MM.1S (cell line): ENCODE data around the gene NAGLU.
A peak's percentile ranks its signal among the peaks of the same experiment; 100 is the strongest.

Experiments used
- DNase-seq: peaks from one replicate; pipeline ENCODE4 v3.0.0-alpha.2; 2015
- H2AFZ ChIP-seq: fragments of 300-600 bp; sonication (generic); 2 replicates; pipeline ENCODE4 v1.6.0; 2016; ENCODE audit warnings: antibody characterized with exemption, low read length
- H3F3A ChIP-seq: fragments of 300-600 bp; sonication (generic); 2 replicates; pipeline ENCODE4 v1.6.1; 2016; ENCODE audit warnings: mild to moderate bottlenecking, antibody characterized with exemption, low read length, moderate library complexity, mixed read lengths; ENCODE audit not compliant: insufficient read depth
- H3K27ac ChIP-seq: fragments of 300-600 bp; sonication (generic); 2 replicates; pipeline ENCODE4 v1.5.1; 2016; ENCODE audit warnings: mild to moderate bottlenecking, low read length
- H3K27me3 ChIP-seq: fragments of 300-600 bp; sonication (generic); replicated peaks from 2 replicates; pipeline ENCODE4 v1.6.0; 2016; ENCODE audit warnings: low read length; ENCODE audit not compliant: insufficient read depth
- H3K36me3 ChIP-seq: fragments of 300-600 bp; sonication (generic); replicated peaks from 2 replicates; pipeline ENCODE4 v1.6.1; 2016; ENCODE audit warnings: mild to moderate bottlenecking, low read length, mixed read lengths; ENCODE audit not compliant: insufficient read depth
- H3K4me1 ChIP-seq: fragments of 300-600 bp; sonication (generic); 2 replicates; pipeline ENCODE4 v1.6.1; 2016; ENCODE audit warnings: low read length, mixed read lengths
- H3K4me2 ChIP-seq: fragments of 300-600 bp; sonication (generic); 2 replicates; pipeline ENCODE4 v1.6.0; 2016; ENCODE audit warnings: low read depth, low read length
- H3K4me3 ChIP-seq: fragments of 300-600 bp; sonication (generic); 2 replicates; pipeline ENCODE4 v1.5.1; 2016; ENCODE audit warnings: low read length, mixed read lengths
- H3K79me2 ChIP-seq: fragments of 300-600 bp; sonication (generic); 2 replicates; pipeline ENCODE4 v1.6.1; 2016; ENCODE audit warnings: mixed run types, low read length, mixed read lengths
- H3K9ac ChIP-seq: fragments of 300-600 bp; sonication (generic); 2 replicates; pipeline ENCODE4 v1.6.1; 2016; ENCODE audit warnings: low read length, mixed read lengths
- H3K9me2 ChIP-seq: fragments of 300-600 bp; sonication (generic); replicated peaks from 2 replicates; pipeline ENCODE4 v1.6.1; 2016; ENCODE audit warnings: mild to moderate bottlenecking, low read length, mixed read lengths; ENCODE audit not compliant: insufficient read depth
- H3K9me3 ChIP-seq: fragments of 300-600 bp; sonication (generic); replicated peaks from 2 replicates; pipeline ENCODE4 v1.6.1; 2016; ENCODE audit warnings: mild to moderate bottlenecking, low read length, mixed read lengths; ENCODE audit not compliant: insufficient read depth
- H4K20me1 ChIP-seq: fragments of 300-600 bp; sonication (generic); 2 replicates; pipeline ENCODE4 v1.6.1; 2016; ENCODE audit warnings: mild to moderate bottlenecking, low read length, moderate library complexity, mixed read lengths; ENCODE audit not compliant: insufficient read depth
- EZH2 ChIP-seq: fragments of 300-600 bp; sonication (generic); optimal IDR thresholded peaks from 2 replicates; pipeline ENCODE3; 2017; ENCODE audit warnings: low read depth, mild to moderate bottlenecking, antibody characterized with exemption, low read length, mixed read lengths
- EZH2phosphoT487 ChIP-seq: fragments of 300-600 bp; sonication (generic); IDR thresholded peaks from 2 replicates; pipeline ENCODE4 v1.6.1; 2018; ENCODE audit warnings: antibody characterized with exemption, low read length
- TF ChIP-seq, protein P1 (sequence below): fragments of 300-600 bp; sonication (generic); IDR thresholded peaks from 2 replicates; pipeline ENCODE4 v1.5.1; 2016; ENCODE audit warnings: antibody characterized with exemption, low read length, mixed read lengths

Gene NAGLU

DNA sequence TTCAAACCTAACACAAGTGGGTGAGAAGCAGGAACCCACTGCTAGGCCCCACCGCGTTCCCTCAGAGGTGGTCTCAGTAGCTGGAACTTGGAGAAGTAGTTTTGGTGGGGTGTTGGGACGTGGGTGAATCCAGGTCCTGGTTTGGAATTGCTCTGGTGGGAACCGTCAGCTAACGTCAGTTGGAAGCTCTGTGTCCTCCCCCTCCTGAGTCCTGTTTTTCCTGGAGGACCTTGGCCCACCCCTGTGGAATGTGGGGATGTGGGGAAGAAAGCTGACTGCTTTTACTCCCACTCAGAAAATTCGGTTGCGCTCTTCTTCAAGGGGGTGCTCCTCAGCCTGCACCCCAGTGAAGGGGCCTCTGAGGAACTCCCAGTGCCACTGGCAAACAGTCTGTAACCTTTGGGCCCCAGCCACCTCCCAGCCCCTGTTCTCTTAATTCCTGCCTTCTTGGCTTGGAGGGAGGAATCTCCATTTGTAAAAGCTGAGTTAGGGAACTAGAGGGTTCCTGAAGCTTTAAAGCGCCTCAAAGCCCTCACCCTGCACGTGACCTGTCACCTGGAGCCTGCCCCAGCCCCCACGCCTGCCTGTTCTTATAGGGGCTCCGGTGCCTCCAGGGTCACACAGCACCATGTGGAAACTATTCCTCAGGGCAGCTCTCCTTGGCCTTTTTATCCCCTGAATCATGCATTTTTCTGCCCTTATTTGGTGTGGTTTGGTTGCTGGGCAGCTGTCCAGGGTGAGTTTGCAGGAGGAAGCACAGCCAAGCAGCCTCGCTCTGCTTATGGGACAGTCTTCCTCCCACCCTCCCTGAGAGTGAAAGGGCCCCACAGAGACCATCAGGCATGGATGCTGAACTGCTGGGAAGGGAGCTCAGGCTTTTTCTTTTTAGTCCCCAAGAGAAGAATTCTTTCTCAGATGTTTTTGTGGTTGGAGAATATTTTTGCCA is 16.2 kb upstream of the NAGLU start:
- H2AFZ ChIP-seq, result no peak overlapping the region
- H3K36me3 ChIP-seq, result no peaks in the 10 kb centered on the region
- no peak for DNase-seq
- no peak overlapping the region for H3K27ac ChIP-seq
- no peak overlapping the region for H3K4me3 ChIP-seq
- H3K9me2 ChIP-seq, result no peaks in the 10 kb centered on the region
- no peaks in the 10 kb centered on the region for H3F3A ChIP-seq
- no peaks in the 10 kb centered on the region for H3K4me1 ChIP-seq
- H3K27me3 ChIP-seq, result no peaks in the 10 kb centered on the region
- no peaks in the 10 kb centered on the region for H4K20me1 ChIP-seq
- H3K9ac ChIP-seq, result no peak overlapping the region
- H3K4me2 ChIP-seq, result no peak overlapping the region
- TF ChIP-seq, protein P1, sequence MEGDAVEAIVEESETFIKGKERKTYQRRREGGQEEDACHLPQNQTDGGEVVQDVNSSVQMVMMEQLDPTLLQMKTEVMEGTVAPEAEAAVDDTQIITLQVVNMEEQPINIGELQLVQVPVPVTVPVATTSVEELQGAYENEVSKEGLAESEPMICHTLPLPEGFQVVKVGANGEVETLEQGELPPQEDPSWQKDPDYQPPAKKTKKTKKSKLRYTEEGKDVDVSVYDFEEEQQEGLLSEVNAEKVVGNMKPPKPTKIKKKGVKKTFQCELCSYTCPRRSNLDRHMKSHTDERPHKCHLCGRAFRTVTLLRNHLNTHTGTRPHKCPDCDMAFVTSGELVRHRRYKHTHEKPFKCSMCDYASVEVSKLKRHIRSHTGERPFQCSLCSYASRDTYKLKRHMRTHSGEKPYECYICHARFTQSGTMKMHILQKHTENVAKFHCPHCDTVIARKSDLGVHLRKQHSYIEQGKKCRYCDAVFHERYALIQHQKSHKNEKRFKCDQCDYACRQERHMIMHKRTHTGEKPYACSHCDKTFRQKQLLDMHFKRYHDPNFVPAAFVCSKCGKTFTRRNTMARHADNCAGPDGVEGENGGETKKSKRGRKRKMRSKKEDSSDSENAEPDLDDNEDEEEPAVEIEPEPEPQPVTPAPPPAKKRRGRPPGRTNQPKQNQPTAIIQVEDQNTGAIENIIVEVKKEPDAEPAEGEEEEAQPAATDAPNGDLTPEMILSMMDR, result no peak
- H3K9me3 ChIP-seq, result no peaks in the 10 kb centered on the region
- H3K79me2 ChIP-seq, result no peaks in the 10 kb centered on the region

DNA sequence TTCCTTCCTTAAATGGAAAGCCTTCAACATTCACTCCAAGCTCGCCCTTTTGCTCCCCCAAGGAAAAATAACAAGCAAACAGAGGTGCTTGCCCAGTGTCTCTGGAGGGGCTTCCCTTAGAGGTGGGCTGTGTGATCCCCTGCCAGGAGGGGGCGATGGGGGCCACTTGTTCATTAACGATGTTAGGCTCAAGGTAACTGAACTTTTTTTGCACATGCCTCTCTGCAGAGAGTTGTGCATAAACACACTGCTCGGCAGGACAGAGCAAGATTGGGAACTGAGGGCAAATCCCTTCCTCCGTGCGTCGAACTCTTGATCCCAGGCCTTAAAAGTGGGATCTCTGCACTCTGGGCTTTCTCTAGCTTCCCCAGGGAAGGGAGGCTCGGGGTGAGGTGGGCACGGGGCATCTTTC is 15.5 kb upstream of the NAGLU start:
- H3K36me3 ChIP-seq, result no peaks in the 10 kb centered on the region
- H3K9ac ChIP-seq, result no peak overlapping the region
- no peaks in the 10 kb centered on the region for H4K20me1 ChIP-seq
- H3K9me3 ChIP-seq, result no peaks in the 10 kb centered on the region
- no peak overlapping the region for H3K4me3 ChIP-seq
- no peaks in the 10 kb centered on the region for H3K4me1 ChIP-seq
- no peak overlapping the region for H3K27ac ChIP-seq
- DNase-seq, result no peak
- no peaks in the 10 kb centered on the region for H3F3A ChIP-seq
- H3K4me2 ChIP-seq, result no peak overlapping the region
- no peak for TF ChIP-seq EZH2phosphoT487
- no peak for TF ChIP-seq EZH2
- TF ChIP-seq, protein P1, result peak; percentile 20
- no peaks in the 10 kb centered on the region for H3K27me3 ChIP-seq
- H3K79me2 ChIP-seq, result no peaks in the 10 kb centered on the region
- H3K9me2 ChIP-seq, result no peaks in the 10 kb centered on the region
- no peak overlapping the region for H2AFZ ChIP-seq

DNA sequence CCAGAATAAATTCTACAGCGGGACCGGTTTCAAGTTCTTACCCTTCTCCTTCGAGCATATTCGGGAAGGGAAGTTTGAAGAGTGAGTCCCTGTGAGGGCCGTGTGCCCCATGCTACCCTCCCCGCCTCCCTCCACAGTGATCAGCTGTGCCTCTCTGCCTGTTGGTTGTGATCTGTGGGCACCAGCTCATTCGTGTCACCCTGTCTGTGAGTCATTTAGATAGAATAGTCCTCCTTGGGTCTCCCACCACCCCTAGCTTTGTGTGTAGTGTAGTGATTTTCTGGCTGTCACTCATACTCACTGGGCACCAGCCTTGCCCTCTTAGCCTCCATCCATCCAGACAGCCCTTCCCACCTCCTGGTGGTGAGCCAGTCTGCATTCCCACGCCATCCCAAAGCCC is 15.0 kb upstream of the NAGLU start:
- Histone ChIP-seq H3K27ac (no peak overlapping the region), H3K27me3 (no peaks in the 10 kb centered on the region), H3K4me3 (no peak overlapping the region), H2AFZ (no peak overlapping the region), H3K9me2 (no peaks in the 10 kb centered on the region), H4K20me1 (no peaks in the 10 kb centered on the region), H3F3A (no peaks in the 10 kb centered on the region), H3K4me1 (no peaks in the 10 kb centered on the region), H3K4me2 (no peak overlapping the region), H3K36me3 (no peaks in the 10 kb centered on the region), H3K79me2 (no peaks in the 10 kb centered on the region), H3K9me3 (no peaks in the 10 kb centered on the region), H3K9ac (no peak overlapping the region)
- TF ChIP-seq, protein P1, result no peak
- no peak for TF ChIP-seq EZH2phosphoT487
- TF ChIP-seq EZH2, result no peak
- DNase-seq, result no peak
